LNCAP (cell line): ENCODE measurements around the gene NR5A2.

ENCODE experiments used
- TF ChIP-seq, protein P1 (sequence below): fragments of 450-650 bp; IDR thresholded peaks from 2 replicates; pipeline ENCODE4 v1.5.1; 2017; ENCODE audit warnings: mild to moderate bottlenecking

NR5A2 gene

DNA sequence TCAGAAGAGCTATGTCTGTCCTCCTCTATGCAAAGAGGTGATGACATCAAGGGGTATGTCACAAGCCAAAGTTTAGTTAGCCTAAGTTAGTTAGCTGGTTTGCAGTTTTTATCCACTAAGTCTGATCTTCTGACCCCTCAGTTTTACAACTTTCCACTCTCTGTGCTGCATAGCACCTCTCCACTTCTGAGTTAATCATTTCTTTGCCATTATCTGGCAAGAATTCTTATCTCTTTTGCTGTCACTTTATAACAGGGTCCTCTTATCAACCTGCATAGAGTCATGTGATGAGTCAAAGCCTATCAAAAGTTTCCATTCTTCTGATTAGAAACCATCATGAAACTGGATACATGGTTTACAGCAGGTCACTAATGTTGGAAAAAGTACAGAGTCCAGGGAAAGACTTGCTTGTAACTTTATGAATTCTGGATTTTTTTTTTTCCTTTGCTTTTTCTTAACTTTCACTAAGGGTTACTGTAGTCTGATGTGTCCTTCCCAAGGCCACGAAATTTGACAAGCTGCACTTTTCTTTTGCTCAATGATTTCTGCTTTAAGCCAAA is at the start of gene NR5A2:
Gene NR5A2 (plus strand): TSS at position 447 of the 560 bp plus-strand sequence. CDS start 138 bp downstream, outside the sequence.
- TF ChIP-seq, protein P1, sequence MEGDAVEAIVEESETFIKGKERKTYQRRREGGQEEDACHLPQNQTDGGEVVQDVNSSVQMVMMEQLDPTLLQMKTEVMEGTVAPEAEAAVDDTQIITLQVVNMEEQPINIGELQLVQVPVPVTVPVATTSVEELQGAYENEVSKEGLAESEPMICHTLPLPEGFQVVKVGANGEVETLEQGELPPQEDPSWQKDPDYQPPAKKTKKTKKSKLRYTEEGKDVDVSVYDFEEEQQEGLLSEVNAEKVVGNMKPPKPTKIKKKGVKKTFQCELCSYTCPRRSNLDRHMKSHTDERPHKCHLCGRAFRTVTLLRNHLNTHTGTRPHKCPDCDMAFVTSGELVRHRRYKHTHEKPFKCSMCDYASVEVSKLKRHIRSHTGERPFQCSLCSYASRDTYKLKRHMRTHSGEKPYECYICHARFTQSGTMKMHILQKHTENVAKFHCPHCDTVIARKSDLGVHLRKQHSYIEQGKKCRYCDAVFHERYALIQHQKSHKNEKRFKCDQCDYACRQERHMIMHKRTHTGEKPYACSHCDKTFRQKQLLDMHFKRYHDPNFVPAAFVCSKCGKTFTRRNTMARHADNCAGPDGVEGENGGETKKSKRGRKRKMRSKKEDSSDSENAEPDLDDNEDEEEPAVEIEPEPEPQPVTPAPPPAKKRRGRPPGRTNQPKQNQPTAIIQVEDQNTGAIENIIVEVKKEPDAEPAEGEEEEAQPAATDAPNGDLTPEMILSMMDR = no peak

DNA sequence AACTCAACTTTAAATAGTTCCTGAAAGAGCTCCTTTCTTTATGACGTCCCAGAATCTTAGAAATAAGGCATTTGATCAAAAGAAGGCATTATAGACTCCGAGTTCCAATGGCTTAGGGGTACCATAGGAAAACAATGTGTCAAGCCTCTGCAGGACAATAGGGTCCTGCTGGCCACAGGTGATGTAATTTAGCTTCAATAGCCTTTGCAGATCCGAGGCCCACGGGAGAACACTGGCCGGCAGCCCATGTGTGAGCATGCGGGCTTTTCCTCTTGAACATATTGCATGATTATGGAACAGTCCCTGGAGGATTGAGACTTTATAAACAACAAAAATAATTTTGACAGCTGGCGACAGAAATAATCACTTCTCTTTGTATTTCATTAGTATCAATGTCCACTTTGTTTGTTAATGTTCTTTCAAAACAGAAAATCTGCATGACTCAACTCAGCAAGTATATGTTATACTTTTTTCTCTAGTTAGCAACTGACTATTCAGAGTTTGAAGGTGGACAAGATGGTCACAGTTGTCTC is 49.0 kb upstream of the NR5A2 start:
- TF ChIP-seq, protein P1 = no peak

DNA sequence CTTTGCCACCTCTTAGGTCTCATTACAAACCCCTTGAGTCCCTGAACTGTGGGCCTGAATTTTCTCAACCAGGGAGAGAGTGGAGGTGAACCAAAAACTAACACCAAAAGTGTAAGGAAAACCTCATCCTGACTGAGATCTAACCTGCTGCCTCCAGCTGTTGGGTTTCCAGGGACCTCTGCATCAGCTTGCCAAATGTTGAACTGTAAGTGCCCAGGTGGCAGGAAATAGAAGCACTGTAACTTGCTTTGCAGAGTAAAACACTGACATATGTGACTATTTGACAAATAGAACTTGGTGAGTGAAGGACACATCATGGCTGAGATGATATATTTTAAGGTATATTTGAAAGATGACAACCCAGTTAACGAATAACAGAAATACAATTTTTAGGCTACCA is 48.4 kb upstream of the NR5A2 start:
- TF ChIP-seq, protein P1 = no peak

DNA sequence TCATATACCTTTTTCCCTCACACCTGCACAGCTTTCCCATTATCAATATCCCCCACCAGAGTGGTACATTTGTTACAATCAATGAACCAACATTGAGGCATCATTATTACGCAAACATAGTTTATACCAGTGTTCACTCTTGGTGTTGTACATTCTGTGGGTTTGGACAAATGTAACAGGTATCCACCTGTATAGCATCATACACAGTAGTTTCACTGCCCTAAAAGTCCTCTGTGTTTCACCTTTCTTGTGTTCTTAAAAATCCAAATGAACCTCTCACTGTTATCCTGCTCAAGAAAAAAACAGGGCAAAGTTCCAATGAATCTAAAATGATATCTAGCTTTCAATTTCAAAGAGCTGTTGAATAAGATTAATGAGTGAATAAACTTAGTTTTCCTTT is 45.9 kb upstream of the NR5A2 start:
- TF ChIP-seq, protein P1 = no peak

DNA sequence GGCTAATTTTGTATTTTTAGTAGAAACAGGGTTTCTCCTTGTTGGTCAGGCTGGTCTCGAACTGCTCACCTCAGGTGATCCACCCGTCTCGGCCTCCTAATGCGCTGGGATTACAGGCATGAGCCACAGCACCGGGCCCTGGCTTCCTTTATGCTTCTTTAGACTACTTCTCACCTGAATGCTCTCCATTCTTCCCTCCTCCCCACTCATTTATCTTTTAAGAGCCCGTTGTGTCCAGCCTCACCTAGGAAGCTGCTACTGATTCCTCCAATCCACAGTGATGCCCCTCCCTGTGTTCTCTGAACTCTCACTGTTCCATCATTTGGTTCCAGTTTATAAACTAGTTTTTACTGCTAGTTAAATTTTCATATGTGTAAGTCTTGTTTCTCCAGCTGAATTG is 44.9 kb upstream of the NR5A2 start:
- TF ChIP-seq, protein P1 = no peak

DNA sequence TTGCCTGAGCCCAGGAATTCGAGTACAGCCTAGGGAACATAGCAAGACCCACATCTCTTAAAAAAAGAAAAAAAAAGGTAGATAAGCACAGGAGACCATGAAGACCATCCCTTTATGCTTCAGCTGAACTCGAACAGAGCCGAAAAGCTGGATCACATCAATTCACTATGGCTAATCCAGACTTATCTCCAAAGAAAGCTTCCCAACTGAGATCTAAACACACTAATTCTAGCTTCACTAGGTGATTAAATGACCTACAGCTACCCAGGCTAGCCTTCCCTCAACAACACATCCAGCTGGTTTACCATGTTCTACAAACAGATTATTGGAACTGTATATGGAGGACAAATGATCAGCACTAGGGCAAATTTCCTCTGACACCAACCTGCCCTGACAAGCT is 44.0 kb upstream of the NR5A2 start:
- TF ChIP-seq, protein P1 = no peak

DNA sequence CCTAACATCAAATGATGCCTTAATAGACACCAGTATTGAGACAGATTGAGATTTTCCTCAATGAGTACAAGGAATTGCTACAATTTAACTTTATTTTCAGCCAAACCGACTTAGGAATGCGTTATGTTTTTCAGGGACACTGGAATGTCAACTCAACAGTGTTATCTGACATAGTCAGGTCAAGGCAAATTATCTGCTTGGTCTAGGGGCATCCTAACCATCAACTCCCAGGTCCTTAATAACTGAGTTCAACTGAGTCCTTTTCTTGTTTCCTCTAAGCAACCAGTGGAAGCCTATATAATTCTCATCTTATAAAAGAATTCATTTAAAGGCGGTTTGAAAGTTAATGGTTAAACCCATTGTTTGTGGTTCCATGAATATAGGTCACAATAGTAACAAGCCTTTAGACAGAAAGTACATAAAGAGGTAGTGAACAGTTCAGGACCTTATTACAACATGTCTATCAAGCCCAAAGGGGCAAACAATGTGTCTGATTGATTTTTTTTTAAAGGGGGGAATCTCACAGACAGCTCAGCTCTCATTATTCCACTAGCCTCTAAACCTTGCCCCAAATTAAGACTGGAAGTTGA is 32.3 kb upstream of the NR5A2 start:
- TF ChIP-seq, protein P1 = no peak
